ENCODE results near the gene MCAT. TPM values are rescaled to one million over a fixed set of nuclear protein-coding genes. Genes with fewer than 3 reads are reported as not detected.
A peak's percentile ranks its signal among the peaks of the same experiment; 100 is the strongest.
"Not testable (repeated sequence)": the region's sequence is repeated elsewhere in the genome, so short reads cannot be mapped to it uniquely, and the experiment has no call there.

MCAT gene
- total RNA-seq, 1 experiment from 2014 or later: 18.8 TPM

DNA sequence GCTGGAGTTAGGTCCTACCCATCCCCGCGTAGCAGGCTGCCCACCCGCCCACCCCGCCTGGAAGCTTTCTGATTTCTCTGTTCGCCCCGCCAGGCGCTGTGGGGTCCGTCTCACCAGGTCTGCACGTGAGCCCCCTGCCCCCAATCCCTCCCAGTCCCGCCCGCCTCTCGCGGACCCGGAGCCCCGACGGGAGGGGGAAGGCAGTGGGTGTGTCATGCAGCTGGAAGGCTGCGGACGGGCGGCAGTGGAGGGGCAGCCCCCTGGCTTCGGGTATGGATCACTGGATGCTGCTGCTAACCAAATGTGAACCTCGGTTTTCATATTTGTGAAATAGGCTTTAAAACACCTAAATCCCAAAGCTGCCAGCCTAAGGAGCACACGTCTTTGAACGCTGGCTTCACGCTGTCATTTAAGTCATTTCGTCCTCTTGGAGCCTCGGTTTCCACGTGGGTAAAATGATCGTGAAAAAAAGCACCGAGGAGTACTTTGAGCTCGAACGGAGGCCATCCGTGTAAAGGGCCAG lies 33.2 kb downstream of the MCAT start:
- TF ChIP-seq, protein P1, sequence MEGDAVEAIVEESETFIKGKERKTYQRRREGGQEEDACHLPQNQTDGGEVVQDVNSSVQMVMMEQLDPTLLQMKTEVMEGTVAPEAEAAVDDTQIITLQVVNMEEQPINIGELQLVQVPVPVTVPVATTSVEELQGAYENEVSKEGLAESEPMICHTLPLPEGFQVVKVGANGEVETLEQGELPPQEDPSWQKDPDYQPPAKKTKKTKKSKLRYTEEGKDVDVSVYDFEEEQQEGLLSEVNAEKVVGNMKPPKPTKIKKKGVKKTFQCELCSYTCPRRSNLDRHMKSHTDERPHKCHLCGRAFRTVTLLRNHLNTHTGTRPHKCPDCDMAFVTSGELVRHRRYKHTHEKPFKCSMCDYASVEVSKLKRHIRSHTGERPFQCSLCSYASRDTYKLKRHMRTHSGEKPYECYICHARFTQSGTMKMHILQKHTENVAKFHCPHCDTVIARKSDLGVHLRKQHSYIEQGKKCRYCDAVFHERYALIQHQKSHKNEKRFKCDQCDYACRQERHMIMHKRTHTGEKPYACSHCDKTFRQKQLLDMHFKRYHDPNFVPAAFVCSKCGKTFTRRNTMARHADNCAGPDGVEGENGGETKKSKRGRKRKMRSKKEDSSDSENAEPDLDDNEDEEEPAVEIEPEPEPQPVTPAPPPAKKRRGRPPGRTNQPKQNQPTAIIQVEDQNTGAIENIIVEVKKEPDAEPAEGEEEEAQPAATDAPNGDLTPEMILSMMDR (IDR thresholded peaks at IDR 0.05; ENCODE audit: unreplicated experiment): no peak
- no peak for DNase-seq (ENCODE audit: unreplicated experiment)
- intact Hi-C loops (cut with micrococcal nuclease): loop anchor here (5.0 kb wide), 1 partner anchor 42 kb away; the partner anchor contains the start of gene TSPO
- H3K4me3 Mint-ChIP-seq (ENCODE audit: unreplicated experiment): peak overlapping the region; percentile 69
- no peaks in the 10 kb centered on the region for H3K36me3 Mint-ChIP-seq (ENCODE audit: insufficient read depth, unreplicated experiment)
- CTCF ChIA-PET: interaction anchor here (0.6 kb wide), 2 partner anchors 36 to 474 kb away, joined by 3 read pairs; no protein-coding TSS in a partner anchor
- no TSS peak for BruUV-seq (replicated peaks)
- H3K27me3 Mint-ChIP-seq (ENCODE audit: insufficient read depth, unreplicated experiment): no peaks in the 10 kb centered on the region
- no peaks in the 10 kb centered on the region for H3K4me1 Mint-ChIP-seq (ENCODE audit: insufficient read depth, unreplicated experiment)
- no peaks in the 10 kb centered on the region for H3K9me3 Mint-ChIP-seq (ENCODE audit: unreplicated experiment)
- H3K27ac Mint-ChIP-seq (ENCODE audit: low read depth, unreplicated experiment): no peak overlapping the region
- POLR2A ChIA-PET: interaction anchor here (0.6 to 1.2 kb wide), 2 partner anchors 11 to 54 kb away, joined by 3 to 4 read pairs; no protein-coding TSS in a partner anchor

DNA sequence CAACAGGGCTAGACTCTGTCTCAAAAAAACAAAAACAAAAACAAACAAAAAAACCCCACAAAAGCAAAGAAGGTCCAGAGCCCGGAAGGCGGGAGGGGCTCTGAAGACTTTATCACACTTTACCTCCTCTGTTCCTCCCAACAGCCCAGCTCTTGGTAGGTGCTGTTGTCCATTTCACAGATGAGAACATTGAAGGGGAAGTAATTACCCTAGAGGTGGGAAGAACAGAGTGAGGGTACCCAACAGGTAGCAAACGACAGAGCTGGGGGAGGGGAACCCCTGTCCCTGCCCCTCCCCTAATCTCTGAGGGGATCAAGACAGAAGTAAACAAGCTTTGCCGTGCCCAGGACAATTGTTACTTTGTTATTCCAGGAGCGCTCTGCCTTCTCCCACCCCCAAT lies 33.7 kb downstream of the MCAT start:
- no TSS peak for BruUV-seq (replicated peaks)
- CTCF ChIA-PET: interaction anchor here (0.6 kb wide), 1 partner anchor 37 kb away, joined by 3 read pairs; no protein-coding TSS in a partner anchor
- no peak for DNase-seq (ENCODE audit: unreplicated experiment)
- Mint-ChIP-seq H3K4me1 (ENCODE audit: insufficient read depth, unreplicated experiment) (no peaks in the 10 kb centered on the region), H3K27ac (ENCODE audit: low read depth, unreplicated experiment) (no peak overlapping the region), H3K9me3 (ENCODE audit: unreplicated experiment) (no peaks in the 10 kb centered on the region), H3K27me3 (ENCODE audit: insufficient read depth, unreplicated experiment) (no peaks in the 10 kb centered on the region), H3K4me3 (ENCODE audit: unreplicated experiment) (peak overlapping the region; percentile 8), H3K36me3 (ENCODE audit: insufficient read depth, unreplicated experiment) (no peaks in the 10 kb centered on the region)
- TF ChIP-seq, protein P1 (IDR thresholded peaks at IDR 0.05; ENCODE audit: unreplicated experiment): no peak
- POLR2A ChIA-PET: interaction anchor here (1.2 kb wide), 1 partner anchor 11 kb away, joined by 4 read pairs; no protein-coding TSS in a partner anchor
- intact Hi-C loops (cut with micrococcal nuclease): no loop called here

GRCh38 chr22:43106302-43106701 lies 36.9 kb downstream of the MCAT start:
- no peak for DNase-seq (ENCODE audit: unreplicated experiment)
- TF ChIP-seq, protein P1 (IDR thresholded peaks at IDR 0.05; ENCODE audit: unreplicated experiment): no peak
- H3K4me1 Mint-ChIP-seq (ENCODE audit: insufficient read depth, unreplicated experiment): peaks cover 6% of the 10 kb centered on the region
- CTCF ChIA-PET: no interaction called here
- no TSS peak for BruUV-seq (replicated peaks)
- no peak overlapping the region for H3K4me3 Mint-ChIP-seq (ENCODE audit: unreplicated experiment)
- H3K9me3 Mint-ChIP-seq (ENCODE audit: unreplicated experiment): no peaks in the 10 kb centered on the region
- H3K36me3 Mint-ChIP-seq (ENCODE audit: insufficient read depth, unreplicated experiment): no peaks in the 10 kb centered on the region
- intact Hi-C loops (cut with micrococcal nuclease): no loop called here
- no peaks in the 10 kb centered on the region for H3K27me3 Mint-ChIP-seq (ENCODE audit: insufficient read depth, unreplicated experiment)
- POLR2A ChIA-PET: no interaction called here
- H3K27ac Mint-ChIP-seq (ENCODE audit: low read depth, unreplicated experiment): no peak overlapping the region

GRCh38 chr22:43104950-43105349 lies 38.2 kb downstream of the MCAT start:
- CTCF ChIA-PET; H3K4me1 Mint-ChIP-seq (ENCODE audit: insufficient read depth, unreplicated experiment); BruUV-seq (replicated peaks); H3K9me3 Mint-ChIP-seq (ENCODE audit: unreplicated experiment); DNase-seq (ENCODE audit: unreplicated experiment); H3K4me3 Mint-ChIP-seq (ENCODE audit: unreplicated experiment); intact Hi-C loops (cut with micrococcal nuclease); H3K36me3 Mint-ChIP-seq (ENCODE audit: insufficient read depth, unreplicated experiment); H3K27me3 Mint-ChIP-seq (ENCODE audit: insufficient read depth, unreplicated experiment); POLR2A ChIA-PET; H3K27ac Mint-ChIP-seq (ENCODE audit: low read depth, unreplicated experiment): not testable (repeated sequence)

DNA sequence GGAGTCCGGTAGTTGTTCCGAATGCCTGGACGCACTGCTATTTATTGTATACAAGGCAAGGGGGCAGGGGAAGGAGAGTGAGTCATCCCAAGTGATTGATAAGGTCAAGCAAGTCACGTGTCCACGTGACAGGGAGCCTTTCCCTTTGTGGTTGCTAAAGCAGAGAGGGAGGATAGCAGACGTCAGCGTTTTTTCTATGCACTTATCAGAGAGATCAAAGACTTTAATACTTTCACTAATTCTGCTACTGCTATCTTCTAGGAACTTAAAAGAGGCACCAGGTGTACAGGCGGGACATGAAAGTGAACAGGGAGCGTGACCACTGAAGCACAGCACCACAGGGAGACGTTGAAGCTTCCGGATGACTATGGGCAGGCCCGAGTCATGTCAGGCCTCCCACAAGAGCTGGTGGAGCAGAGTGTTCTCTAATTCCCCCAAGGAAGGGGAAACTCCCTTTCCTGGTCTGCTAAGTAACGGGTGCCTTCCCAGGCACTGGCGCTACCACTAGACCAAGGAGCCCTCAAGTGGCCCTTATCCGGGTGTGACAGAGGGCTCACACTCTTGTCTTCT lies 39.1 kb downstream of the MCAT start:
- BruUV-seq (replicated peaks); H3K27me3 Mint-ChIP-seq (ENCODE audit: insufficient read depth, unreplicated experiment); H3K27ac Mint-ChIP-seq (ENCODE audit: low read depth, unreplicated experiment); CTCF ChIA-PET; H3K9me3 Mint-ChIP-seq (ENCODE audit: unreplicated experiment); H3K4me1 Mint-ChIP-seq (ENCODE audit: insufficient read depth, unreplicated experiment); H3K4me3 Mint-ChIP-seq (ENCODE audit: unreplicated experiment); intact Hi-C loops (cut with micrococcal nuclease); DNase-seq (ENCODE audit: unreplicated experiment); POLR2A ChIA-PET; H3K36me3 Mint-ChIP-seq (ENCODE audit: insufficient read depth, unreplicated experiment): not testable (repeated sequence)

All from MCF 10A (cell line).